ENCODE data around the gene TMEM128.
"Not testable (repeated sequence)": the region's sequence is repeated elsewhere in the genome, so short reads cannot be mapped to it uniquely, and the experiment has no call there.

Gene TMEM128

DNA sequence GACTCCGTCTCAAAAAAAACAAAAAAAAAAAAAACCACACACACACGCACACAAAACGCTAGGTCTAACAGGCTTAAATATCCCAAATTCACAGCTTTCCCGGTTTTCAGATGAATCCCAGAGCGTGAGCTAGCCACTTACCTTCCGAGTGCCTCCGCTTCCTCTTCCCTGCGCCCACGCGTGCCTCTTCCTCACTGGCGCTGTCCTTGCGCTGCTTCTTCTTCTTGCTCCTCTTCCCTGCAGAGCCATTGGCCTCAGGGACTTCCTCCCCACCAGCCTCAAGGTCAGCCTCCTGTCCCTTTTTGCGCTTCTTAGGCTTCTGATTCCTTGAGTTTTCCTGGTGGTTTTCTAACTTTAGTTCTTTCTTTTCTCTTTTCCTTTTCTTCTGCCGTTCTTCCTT is 26.2 kb upstream of the TMEM128 start:
- DNase-seq (ENCODE audit: insufficient read length) (no peak), FAIRE-seq (no peak)
- TF ChIP-seq TAF1 (IDR thresholded peaks at IDR 0.05; ENCODE audit: borderline replicate concordance, low read depth, low read length), result no peak
- TF ChIP-seq POLR2AphosphoS5 (IDR thresholded peaks at IDR 0.05; ENCODE audit: low read depth, low read length), result no peak
- TF ChIP-seq POLR2A (IDR thresholded peaks at IDR 0.05; ENCODE audit: low read depth, low read length), result no peak

DNA sequence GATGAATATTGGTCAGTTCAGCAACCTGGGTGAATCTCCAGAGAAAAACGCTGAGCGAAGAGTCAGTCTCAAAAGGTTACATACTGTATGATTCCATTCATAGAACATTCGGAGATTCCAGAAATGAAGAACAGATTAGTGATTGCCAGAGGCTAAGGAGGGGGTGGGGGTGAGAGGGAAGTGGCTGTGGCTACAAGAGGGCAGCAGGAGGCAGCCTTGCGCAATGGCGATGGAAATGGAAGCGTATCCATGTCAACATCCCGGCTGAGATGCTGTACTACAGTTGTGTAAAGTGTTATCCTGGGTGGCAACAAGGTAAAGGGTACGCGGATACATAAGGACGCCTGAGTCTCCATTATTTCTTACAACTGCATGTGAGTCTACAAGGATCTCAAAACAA is 23.9 kb upstream of the TMEM128 start:
- TF ChIP-seq POLR2AphosphoS5 (IDR thresholded peaks at IDR 0.05; ENCODE audit: low read depth, low read length) (no peak), TAF1 (IDR thresholded peaks at IDR 0.05; ENCODE audit: borderline replicate concordance, low read depth, low read length) (no peak), POLR2A (IDR thresholded peaks at IDR 0.05; ENCODE audit: low read depth, low read length) (no peak)
- FAIRE-seq (no peak), DNase-seq (ENCODE audit: insufficient read length) (no peak)

DNA sequence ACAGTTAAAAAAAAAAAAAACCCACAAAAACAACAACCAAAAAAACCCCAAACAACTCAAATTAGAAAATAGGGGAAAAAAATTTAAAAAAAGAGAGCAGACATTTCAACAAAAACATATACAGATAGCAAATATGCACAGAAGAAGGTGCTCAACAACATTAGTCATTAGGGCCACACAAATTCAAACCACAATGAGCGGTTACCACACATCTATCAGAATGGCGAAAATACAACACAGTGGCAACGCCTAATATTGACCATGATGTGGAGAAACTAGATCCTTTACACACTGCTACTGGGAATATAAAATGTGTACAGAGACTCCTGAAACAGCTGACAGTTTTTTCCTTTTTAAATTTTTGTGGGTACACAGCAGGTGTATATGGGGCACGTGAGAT is 22.5 kb upstream of the TMEM128 start:
- DNase-seq (ENCODE audit: insufficient read length) (no peak), FAIRE-seq (no peak)
- TF ChIP-seq POLR2A (IDR thresholded peaks at IDR 0.05; ENCODE audit: low read depth, low read length), result no peak
- TF ChIP-seq POLR2AphosphoS5 (IDR thresholded peaks at IDR 0.05; ENCODE audit: low read depth, low read length), result no peak
- no peak for TF ChIP-seq TAF1 (IDR thresholded peaks at IDR 0.05; ENCODE audit: borderline replicate concordance, low read depth, low read length)

DNA sequence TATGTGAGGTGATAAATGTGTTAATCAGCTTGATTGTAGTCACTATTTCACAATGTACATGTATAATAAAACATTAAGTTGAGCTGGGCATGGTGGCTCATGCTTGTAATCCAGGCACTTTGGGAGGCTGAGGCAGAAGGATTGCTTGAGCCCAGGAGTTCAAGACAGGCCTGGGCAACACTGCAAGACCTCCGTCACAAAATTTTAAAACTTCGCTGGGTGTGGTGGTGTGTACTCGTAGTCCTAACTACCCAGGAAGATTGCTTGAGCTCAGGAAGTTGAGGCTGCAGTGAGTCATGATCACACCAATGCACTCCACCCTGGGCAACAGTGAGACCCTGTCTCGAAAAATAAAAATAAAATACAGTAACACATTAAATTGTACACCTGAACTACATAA is 21.8 kb upstream of the TMEM128 start:
- no peak for FAIRE-seq
- no peak for DNase-seq (ENCODE audit: insufficient read length)
- no peak for TF ChIP-seq TAF1 (IDR thresholded peaks at IDR 0.05; ENCODE audit: borderline replicate concordance, low read depth, low read length)
- no peak for TF ChIP-seq POLR2AphosphoS5 (IDR thresholded peaks at IDR 0.05; ENCODE audit: low read depth, low read length)
- no peak for TF ChIP-seq POLR2A (IDR thresholded peaks at IDR 0.05; ENCODE audit: low read depth, low read length)

DNA sequence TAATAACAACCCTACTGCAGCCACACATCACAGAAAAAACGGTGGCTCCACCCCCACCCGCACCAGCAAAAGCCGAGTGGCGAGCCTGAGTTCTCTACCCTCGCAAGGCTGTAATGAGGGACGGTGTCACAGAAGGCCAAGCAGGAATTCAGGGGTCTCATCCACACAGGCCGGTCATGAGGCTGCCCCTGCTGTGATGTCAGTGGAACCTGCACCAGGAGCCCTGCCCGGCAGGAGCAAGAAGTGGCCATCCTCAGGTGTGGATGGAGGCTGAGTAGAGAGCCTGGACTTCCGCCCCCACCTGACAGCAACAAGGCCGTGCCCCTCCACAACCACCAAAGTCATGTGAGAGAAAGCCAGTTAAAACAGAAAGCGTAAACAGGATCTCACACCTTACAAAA is 21.3 kb upstream of the TMEM128 start:
- FAIRE-seq, result no peak
- DNase-seq (ENCODE audit: insufficient read length), result no peak
- TF ChIP-seq POLR2AphosphoS5 (IDR thresholded peaks at IDR 0.05; ENCODE audit: low read depth, low read length), result no peak
- no peak for TF ChIP-seq TAF1 (IDR thresholded peaks at IDR 0.05; ENCODE audit: borderline replicate concordance, low read depth, low read length)
- no peak for TF ChIP-seq POLR2A (IDR thresholded peaks at IDR 0.05; ENCODE audit: low read depth, low read length)

DNA sequence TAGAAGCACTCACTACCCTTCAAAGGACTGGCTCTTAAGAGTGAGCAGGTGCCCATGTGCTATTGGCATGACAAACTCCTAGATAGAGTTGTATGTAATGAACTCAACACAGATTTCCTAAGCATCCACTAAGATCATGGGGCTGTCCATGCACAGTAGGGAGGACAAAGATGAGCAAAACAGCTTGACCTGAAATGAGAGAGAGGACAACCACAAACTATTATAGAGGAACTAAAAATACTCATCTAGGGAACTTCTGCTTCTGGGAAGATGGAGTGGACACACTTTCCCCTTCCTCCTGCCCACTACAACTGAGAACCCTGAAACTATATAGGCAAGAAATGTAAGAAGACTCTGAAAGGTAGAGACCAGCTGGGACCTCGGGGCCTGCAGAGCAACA is 20.8 kb upstream of the TMEM128 start:
- TF ChIP-seq POLR2AphosphoS5 (IDR thresholded peaks at IDR 0.05; ENCODE audit: low read depth, low read length) (no peak), TAF1 (IDR thresholded peaks at IDR 0.05; ENCODE audit: borderline replicate concordance, low read depth, low read length) (no peak), POLR2A (IDR thresholded peaks at IDR 0.05; ENCODE audit: low read depth, low read length) (no peak)
- DNase-seq (ENCODE audit: insufficient read length) (no peak), FAIRE-seq (no peak)

DNA sequence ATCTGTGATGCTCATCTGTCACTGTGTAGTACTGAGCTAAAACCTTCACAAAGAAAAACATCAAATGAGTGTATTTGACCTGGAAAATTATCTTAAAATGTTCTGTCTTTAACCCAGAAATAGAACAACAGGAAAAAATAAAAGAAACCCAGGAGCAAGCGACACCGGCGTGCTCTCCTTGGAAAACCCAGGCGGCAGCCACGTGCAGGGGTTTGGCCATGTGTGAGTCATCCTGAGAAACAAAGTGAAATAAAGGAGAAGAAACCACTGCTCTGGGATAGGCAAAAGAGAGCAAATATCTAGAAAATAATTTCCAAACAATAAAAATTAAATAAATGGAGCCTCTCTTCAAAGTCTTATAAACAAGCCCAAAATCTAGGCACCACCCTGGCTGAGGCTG is 20.0 kb upstream of the TMEM128 start:
- no peak for TF ChIP-seq TAF1 (IDR thresholded peaks at IDR 0.05; ENCODE audit: borderline replicate concordance, low read depth, low read length)
- TF ChIP-seq POLR2AphosphoS5 (IDR thresholded peaks at IDR 0.05; ENCODE audit: low read depth, low read length), result no peak
- TF ChIP-seq POLR2A (IDR thresholded peaks at IDR 0.05; ENCODE audit: low read depth, low read length), result no peak
- DNase-seq (ENCODE audit: insufficient read length) (no peak), FAIRE-seq (no peak)

DNA sequence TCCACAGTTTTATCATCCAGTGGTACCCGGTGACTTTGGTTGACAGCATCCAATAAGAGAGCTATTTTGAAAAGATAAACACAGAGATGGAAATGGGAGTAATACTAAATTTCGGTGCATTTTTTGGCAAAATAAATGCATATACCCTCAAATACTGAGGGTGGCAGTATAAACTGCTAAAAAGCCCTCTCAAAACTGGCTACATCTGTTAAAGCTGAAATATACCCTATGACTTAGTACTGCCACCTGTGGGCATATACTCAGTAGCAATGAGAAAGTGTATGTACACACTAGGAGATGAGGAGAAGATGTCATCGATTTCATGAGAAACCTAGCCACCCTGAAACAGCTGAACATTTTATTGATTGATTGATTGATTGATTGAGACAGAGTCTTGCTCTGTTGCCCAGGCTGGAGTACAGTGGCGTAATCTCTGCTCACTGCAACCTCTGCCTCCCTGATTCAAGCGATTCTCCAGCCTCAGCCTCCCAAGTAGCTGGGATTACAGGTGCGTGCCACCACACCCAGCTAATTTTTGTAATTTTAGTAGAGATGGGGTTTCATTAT is 12.2 kb upstream of the TMEM128 start:
- no peak for FAIRE-seq
- no peak for TF ChIP-seq TAF1 (IDR thresholded peaks at IDR 0.05; ENCODE audit: borderline replicate concordance, low read depth, low read length)
- TF ChIP-seq POLR2A (IDR thresholded peaks at IDR 0.05; ENCODE audit: low read depth, low read length), result no peak
- TF ChIP-seq POLR2AphosphoS5 (IDR thresholded peaks at IDR 0.05; ENCODE audit: low read depth, low read length), result no peak
- DNase-seq (ENCODE audit: insufficient read length), result no peak

DNA sequence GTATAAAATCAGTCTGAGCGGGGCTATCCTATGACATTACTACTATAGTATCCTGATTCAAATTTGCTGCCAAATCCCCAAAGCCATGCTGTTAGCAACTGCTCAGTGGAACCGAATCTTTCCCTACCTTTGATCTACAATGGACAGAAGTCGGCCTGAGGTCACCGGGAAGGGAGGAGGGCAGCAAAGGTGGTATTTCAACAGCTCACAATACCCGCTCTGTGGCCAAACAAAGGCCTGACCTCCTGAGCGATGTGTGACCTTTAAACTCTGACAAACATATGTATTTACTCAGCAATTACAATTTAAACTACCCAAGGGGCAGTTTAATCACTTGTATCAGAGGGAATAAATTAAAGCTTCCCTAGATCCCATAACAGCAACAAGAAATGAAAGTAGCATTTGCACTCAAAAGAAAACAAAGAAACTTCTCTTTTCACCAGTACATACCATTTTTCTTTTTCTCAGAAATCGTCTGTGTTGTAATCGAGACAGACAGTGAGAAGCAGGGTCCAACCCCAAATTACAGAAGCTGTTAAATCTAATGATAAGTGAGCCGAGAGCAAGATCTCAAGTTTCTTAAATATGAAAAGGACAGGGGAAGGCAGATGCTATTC is 11.6 kb upstream of the TMEM128 start:
- FAIRE-seq, result no peak
- TF ChIP-seq POLR2AphosphoS5 (IDR thresholded peaks at IDR 0.05; ENCODE audit: low read depth, low read length) (no peak), POLR2A (IDR thresholded peaks at IDR 0.05; ENCODE audit: low read depth, low read length) (no peak), TAF1 (IDR thresholded peaks at IDR 0.05; ENCODE audit: borderline replicate concordance, low read depth, low read length) (no peak)
- DNase-seq (ENCODE audit: insufficient read length), result no peak

DNA sequence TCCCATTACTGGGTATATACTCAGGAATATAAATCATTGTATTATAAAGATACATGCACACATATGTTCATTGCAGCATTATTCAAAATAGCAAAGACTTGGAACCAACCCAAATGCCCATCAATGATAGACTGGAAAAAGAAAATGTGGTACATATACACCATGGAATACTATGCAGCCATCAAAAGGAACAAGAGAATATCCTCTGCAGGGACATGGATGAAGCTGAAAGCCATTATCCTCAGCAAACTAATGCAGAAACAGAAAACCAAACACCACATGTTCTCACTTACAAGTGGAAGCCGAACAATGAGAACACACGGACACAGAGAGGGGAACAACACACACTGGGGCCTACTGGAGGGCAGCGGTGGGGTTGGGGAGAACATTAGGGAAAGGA is 9.7 kb upstream of the TMEM128 start:
- FAIRE-seq; DNase-seq (ENCODE audit: insufficient read length): not testable (repeated sequence)

DNA sequence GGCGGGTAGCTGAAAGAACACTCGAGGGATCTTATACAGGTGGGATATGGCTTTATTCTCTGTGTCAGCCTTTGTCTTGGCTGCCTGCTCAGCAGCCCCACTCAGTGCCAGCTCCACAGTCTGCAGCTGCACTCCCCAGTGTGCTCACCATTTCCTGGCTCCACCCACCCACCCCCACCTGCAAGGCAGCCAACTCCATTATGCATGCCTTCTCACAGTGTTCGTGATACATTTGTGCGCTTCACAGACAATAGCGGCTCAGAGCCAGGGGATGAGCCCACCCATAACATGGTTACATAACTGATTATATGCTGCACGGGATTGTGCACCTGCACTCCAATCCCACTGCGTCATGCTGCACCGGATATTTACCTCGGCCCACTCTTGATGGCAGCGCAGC is 8.8 kb upstream of the TMEM128 start:
- FAIRE-seq (no peak), DNase-seq (ENCODE audit: insufficient read length) (no peak)
- no peak for TF ChIP-seq POLR2A (IDR thresholded peaks at IDR 0.05; ENCODE audit: low read depth, low read length)
- no peak for TF ChIP-seq TAF1 (IDR thresholded peaks at IDR 0.05; ENCODE audit: borderline replicate concordance, low read depth, low read length)
- no peak for TF ChIP-seq POLR2AphosphoS5 (IDR thresholded peaks at IDR 0.05; ENCODE audit: low read depth, low read length)

DNA sequence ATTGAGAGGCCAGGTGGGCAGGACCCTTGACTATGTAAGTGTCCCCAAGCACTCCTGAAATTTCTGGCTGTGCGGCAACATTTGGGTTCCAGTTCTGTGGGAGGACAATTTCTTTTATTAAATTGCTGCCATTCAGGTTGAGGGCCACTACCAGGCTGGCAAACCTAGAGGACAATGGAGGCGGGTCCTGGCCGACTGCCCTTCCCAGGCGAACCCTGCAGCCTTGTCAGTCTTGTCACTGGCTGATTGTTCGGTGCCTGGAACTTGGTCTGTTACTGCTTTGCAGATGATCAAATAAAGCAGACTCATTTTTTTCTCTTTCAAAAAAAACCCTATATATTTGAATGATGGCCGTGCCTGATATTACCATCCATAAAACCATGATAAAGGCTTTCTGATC is 6.6 kb upstream of the TMEM128 start:
- DNase-seq (ENCODE audit: insufficient read length), result no peak
- TF ChIP-seq TAF1 (IDR thresholded peaks at IDR 0.05; ENCODE audit: borderline replicate concordance, low read depth, low read length) (no peak), POLR2AphosphoS5 (IDR thresholded peaks at IDR 0.05; ENCODE audit: low read depth, low read length) (no peak), POLR2A (IDR thresholded peaks at IDR 0.05; ENCODE audit: low read depth, low read length) (no peak)
- no peak for FAIRE-seq

Data from GM12892 (cell line).